ENCODE data around the gene SH3RF3.

The SH3RF3 gene

DNA sequence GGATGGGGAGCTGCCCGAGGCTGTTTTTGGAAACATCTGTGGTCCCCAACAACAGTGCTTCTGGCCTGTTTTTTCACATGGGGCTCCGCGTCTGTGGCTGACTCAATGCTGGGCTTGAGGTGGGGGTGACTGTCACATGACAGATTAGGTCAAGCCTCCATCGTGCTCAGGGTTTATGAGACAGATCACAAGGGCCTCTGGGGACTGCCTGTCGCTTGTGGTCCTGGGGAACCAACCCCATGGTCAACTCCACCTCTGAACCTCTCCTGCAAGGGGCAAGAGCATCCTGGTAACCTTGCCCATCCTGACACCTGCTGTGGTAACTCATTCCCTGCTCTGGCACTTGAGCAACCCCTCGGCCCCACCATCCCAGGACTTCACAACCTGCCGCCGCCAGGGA lies 47.6 kb upstream of the SH3RF3 start:
- Histone ChIP-seq H3K4ac (ENCODE audit: low read length) (no peak overlapping the region), H3K14ac (ENCODE audit: low read length) (no peak overlapping the region), H3K27me3 (ENCODE audit: control insufficient read depth in 3 of 3, insufficient read depth in 3 of 3, low read depth in 1 of 3, low read length in 3 of 3) (no peaks in the 10 kb centered on the region), H2AK5ac (ENCODE audit: low read depth, low read length) (peak overlapping the region; percentile 54), H3K79me1 (ENCODE audit: low read depth, low read length) (no peaks in the 10 kb centered on the region), H3K36me3 (replicated peaks in 1 of 2; ENCODE audit: control insufficient read depth in 2 of 2, insufficient read depth in 2 of 2, low read length in 2 of 2) (no peaks in the 10 kb centered on the region), H2BK5ac (ENCODE audit: low read length) (no peak overlapping the region), H3K4me1 (ENCODE audit: control insufficient read depth in 2 of 2, insufficient read depth in 1 of 2, low read depth in 1 of 2, low read length in 2 of 2) (no peaks in the 10 kb centered on the region), H3K9ac (ENCODE audit: low read depth, low read length, poor library complexity) (no peak overlapping the region), H3K27ac (replicated peaks; ENCODE audit: low read length) (no peak overlapping the region), H3K4me3 (ENCODE audit: low read length in 2 of 2) (peak overlapping the region in 1 of 2 donors; percentile 2), H3K9me3 (replicated peaks in 1 of 2; ENCODE audit: control insufficient read depth in 2 of 2, insufficient read depth in 1 of 2, low read depth in 1 of 2, low read length in 2 of 2) (peaks cover 0 to 2% of the 10 kb centered on the region in 2 donors), H2AFZ (ENCODE audit: low read length) (no peak overlapping the region), H3K4me2 (ENCODE audit: insufficient read depth, low read length, poor library complexity, severe bottlenecking) (no peak overlapping the region), H2BK12ac (ENCODE audit: low read length) (no peak overlapping the region), H4K8ac (ENCODE audit: low read depth, low read length) (no peak overlapping the region), H3K23ac (ENCODE audit: low read depth, low read length, poor library complexity) (no peak overlapping the region), H2BK120ac (ENCODE audit: low read depth, low read length) (no peak overlapping the region), H3K18ac (ENCODE audit: low read length) (peak overlapping the region; percentile 58), H4K91ac (ENCODE audit: low read depth, low read length, poor library complexity) (no peak overlapping the region), H2BK15ac (ENCODE audit: low read length) (no peak overlapping the region)
- no CpG with 5 or more reads among the region's 8 CpGs for WGBS, 2 donors (ENCODE audit: extremely low coverage in 2 of 2, insufficient read length in 2 of 2, insufficient replicate concordance in 1 of 2)
- DNase-seq (ENCODE audit: low spot score) = no peak

DNA sequence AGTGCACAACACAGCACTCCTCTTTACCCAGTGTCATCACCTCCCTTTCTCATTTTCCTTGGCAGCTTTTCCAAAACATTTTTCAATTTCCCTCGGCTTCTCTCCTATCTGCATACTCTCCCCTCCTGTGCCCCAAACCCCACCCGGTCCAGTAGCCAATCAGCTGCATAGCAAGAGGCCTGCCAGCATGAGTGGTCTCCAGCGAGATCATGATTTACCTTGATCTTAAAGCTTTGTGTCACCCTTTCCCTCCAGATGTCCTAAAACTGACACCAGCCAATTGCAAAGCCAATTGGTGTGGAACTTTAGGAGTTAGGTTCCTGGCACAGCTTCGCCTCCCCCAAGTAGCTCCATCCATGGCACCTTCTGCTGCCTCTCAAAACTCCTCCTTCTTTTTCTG lies 45.2 kb upstream of the SH3RF3 start:
- no peak overlapping the region for H3K4ac ChIP-seq (ENCODE audit: low read length)
- H3K23ac ChIP-seq (ENCODE audit: low read depth, low read length, poor library complexity) = no peak overlapping the region
- no peak overlapping the region for H2AFZ ChIP-seq (ENCODE audit: low read length)
- no peaks in the 10 kb centered on the region for H3K27me3 ChIP-seq (ENCODE audit: control insufficient read depth in 3 of 3, insufficient read depth in 3 of 3, low read depth in 1 of 3, low read length in 3 of 3)
- H3K14ac ChIP-seq (ENCODE audit: low read length) = no peak overlapping the region
- H3K18ac ChIP-seq (ENCODE audit: low read length) = no peak overlapping the region
- no peak overlapping the region for H3K4me3 ChIP-seq (ENCODE audit: low read length in 2 of 2)
- no peak overlapping the region for H2BK15ac ChIP-seq (ENCODE audit: low read length)
- H2BK120ac ChIP-seq (ENCODE audit: low read depth, low read length) = no peak overlapping the region
- no peak overlapping the region for H4K8ac ChIP-seq (ENCODE audit: low read depth, low read length)
- no peak overlapping the region for H4K91ac ChIP-seq (ENCODE audit: low read depth, low read length, poor library complexity)
- H2BK5ac ChIP-seq (ENCODE audit: low read length) = no peak overlapping the region
- no CpG with 5 or more reads among the region's 4 CpGs for WGBS, 2 donors (ENCODE audit: extremely low coverage in 2 of 2, insufficient read length in 2 of 2, insufficient replicate concordance in 1 of 2)
- no peaks in the 10 kb centered on the region for H3K79me1 ChIP-seq (ENCODE audit: low read depth, low read length)
- no peak for DNase-seq (ENCODE audit: low spot score)
- H2AK5ac ChIP-seq (ENCODE audit: low read depth, low read length) = no peak overlapping the region
- H3K4me1 ChIP-seq (ENCODE audit: control insufficient read depth in 2 of 2, insufficient read depth in 1 of 2, low read depth in 1 of 2, low read length in 2 of 2) = no peaks in the 10 kb centered on the region
- no peak overlapping the region for H3K9ac ChIP-seq (ENCODE audit: low read depth, low read length, poor library complexity)
- H3K4me2 ChIP-seq (ENCODE audit: insufficient read depth, low read length, poor library complexity, severe bottlenecking) = no peak overlapping the region
- H3K36me3 ChIP-seq (replicated peaks in 1 of 2; ENCODE audit: control insufficient read depth in 2 of 2, insufficient read depth in 2 of 2, low read length in 2 of 2) = no peaks in the 10 kb centered on the region
- peaks cover 0 to 2% of the 10 kb centered on the region in 2 donors for H3K9me3 ChIP-seq (replicated peaks in 1 of 2; ENCODE audit: control insufficient read depth in 2 of 2, insufficient read depth in 1 of 2, low read depth in 1 of 2, low read length in 2 of 2)
- H2BK12ac ChIP-seq (ENCODE audit: low read length) = no peak overlapping the region
- no peak overlapping the region for H3K27ac ChIP-seq (replicated peaks; ENCODE audit: low read length)

DNA sequence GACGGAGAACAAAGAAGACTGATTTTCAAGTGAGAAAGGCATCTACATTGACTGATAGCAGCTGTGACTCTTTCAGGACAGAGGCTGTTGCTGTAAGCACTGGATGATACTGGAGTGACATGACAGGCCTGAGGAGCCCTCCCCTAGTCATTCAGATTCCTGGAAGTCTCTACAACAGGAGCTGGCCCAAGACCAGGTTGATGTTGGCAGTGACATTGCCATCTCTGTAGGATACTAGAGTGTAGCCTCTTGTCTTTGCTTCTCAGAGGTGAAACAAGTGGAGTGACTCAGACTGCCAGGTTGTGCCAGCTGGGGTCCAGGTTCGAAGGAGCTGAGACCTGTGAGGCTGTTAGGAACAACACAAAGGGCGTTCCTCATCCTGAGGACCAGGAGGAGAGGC lies 44.7 kb upstream of the SH3RF3 start:
- Histone ChIP-seq H4K8ac (ENCODE audit: low read depth, low read length) (no peak overlapping the region), H2BK120ac (ENCODE audit: low read depth, low read length) (no peak overlapping the region), H3K27ac (replicated peaks; ENCODE audit: low read length) (no peak overlapping the region), H3K9me3 (replicated peaks in 1 of 2; ENCODE audit: control insufficient read depth in 2 of 2, insufficient read depth in 1 of 2, low read depth in 1 of 2, low read length in 2 of 2) (peaks cover 0 to 2% of the 10 kb centered on the region in 2 donors), H3K23ac (ENCODE audit: low read depth, low read length, poor library complexity) (no peak overlapping the region), H4K91ac (ENCODE audit: low read depth, low read length, poor library complexity) (no peak overlapping the region), H3K4me2 (ENCODE audit: insufficient read depth, low read length, poor library complexity, severe bottlenecking) (no peak overlapping the region), H3K4ac (ENCODE audit: low read length) (no peak overlapping the region), H2AFZ (ENCODE audit: low read length) (no peak overlapping the region), H3K14ac (ENCODE audit: low read length) (no peak overlapping the region), H3K4me1 (ENCODE audit: control insufficient read depth in 2 of 2, insufficient read depth in 1 of 2, low read depth in 1 of 2, low read length in 2 of 2) (no peaks in the 10 kb centered on the region), H3K9ac (ENCODE audit: low read depth, low read length, poor library complexity) (no peak overlapping the region), H3K36me3 (replicated peaks in 1 of 2; ENCODE audit: control insufficient read depth in 2 of 2, insufficient read depth in 2 of 2, low read length in 2 of 2) (no peaks in the 10 kb centered on the region), H3K18ac (ENCODE audit: low read length) (no peak overlapping the region), H3K27me3 (ENCODE audit: control insufficient read depth in 3 of 3, insufficient read depth in 3 of 3, low read depth in 1 of 3, low read length in 3 of 3) (no peaks in the 10 kb centered on the region), H2BK15ac (ENCODE audit: low read length) (no peak overlapping the region), H3K79me1 (ENCODE audit: low read depth, low read length) (no peaks in the 10 kb centered on the region), H2BK12ac (ENCODE audit: low read length) (no peak overlapping the region), H2BK5ac (ENCODE audit: low read length) (no peak overlapping the region), H2AK5ac (ENCODE audit: low read depth, low read length) (no peak overlapping the region), H3K4me3 (ENCODE audit: low read length in 2 of 2) (no peak overlapping the region)
- no CpG with 5 or more reads among the region's 3 CpGs for WGBS, 2 donors (ENCODE audit: extremely low coverage in 2 of 2, insufficient read length in 2 of 2, insufficient replicate concordance in 1 of 2)
- no peak for DNase-seq (ENCODE audit: low spot score)

DNA sequence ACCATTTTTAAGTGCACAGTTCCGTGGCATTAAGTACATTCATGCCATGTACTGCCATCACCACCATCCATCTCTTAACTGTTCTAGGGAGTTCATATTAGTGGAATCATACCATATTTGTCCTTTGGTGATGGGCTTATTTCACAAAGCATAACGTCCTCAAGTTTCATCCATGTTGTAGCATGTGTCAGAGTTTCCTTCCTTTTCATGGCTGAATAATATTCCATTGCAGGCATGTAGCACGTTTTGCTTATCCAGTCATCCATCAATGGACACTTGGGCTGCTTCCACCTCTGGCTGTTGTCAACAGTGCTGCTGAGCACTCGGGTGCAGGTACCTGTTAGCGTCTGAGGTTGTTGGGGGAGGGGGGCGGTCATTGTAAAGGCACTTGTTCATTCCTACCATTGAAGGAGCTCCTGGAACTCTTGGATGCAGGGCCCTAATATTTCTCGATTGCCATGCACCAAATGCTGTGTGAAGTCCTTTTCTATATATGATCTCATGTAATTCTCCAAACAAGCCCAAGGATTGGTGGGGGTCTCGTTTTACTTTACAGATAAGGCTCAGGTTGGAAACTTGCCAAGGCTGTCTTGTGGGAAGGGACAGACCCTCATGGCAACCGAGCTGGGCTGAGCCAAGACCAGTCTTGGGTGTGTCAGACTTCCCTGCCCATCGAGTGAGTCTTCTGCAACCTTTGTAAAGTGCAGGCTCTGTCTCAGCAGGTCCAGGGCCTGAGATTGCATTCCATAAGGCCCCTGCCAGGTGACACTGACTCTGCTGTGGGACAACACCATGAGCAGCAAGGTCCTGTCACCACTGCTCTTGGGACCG lies 42.9 kb upstream of the SH3RF3 start:
- no peak overlapping the region for H2AK5ac ChIP-seq (ENCODE audit: low read depth, low read length)
- no peak overlapping the region for H3K4me2 ChIP-seq (ENCODE audit: insufficient read depth, low read length, poor library complexity, severe bottlenecking)
- H3K9me3 ChIP-seq (replicated peaks in 1 of 2; ENCODE audit: control insufficient read depth in 2 of 2, insufficient read depth in 1 of 2, low read depth in 1 of 2, low read length in 2 of 2) = peaks cover 0 to 2% of the 10 kb centered on the region in 2 donors
- no peaks in the 10 kb centered on the region for H3K27me3 ChIP-seq (ENCODE audit: control insufficient read depth in 3 of 3, insufficient read depth in 3 of 3, low read depth in 1 of 3, low read length in 3 of 3)
- H3K79me1 ChIP-seq (ENCODE audit: low read depth, low read length) = no peaks in the 10 kb centered on the region
- no peak overlapping the region for H3K14ac ChIP-seq (ENCODE audit: low read length)
- H3K9ac ChIP-seq (ENCODE audit: low read depth, low read length, poor library complexity) = no peak overlapping the region
- H4K8ac ChIP-seq (ENCODE audit: low read depth, low read length) = no peak overlapping the region
- H2AFZ ChIP-seq (ENCODE audit: low read length) = no peak overlapping the region
- H2BK15ac ChIP-seq (ENCODE audit: low read length) = no peak overlapping the region
- H3K18ac ChIP-seq (ENCODE audit: low read length) = no peak overlapping the region
- no peak overlapping the region for H2BK12ac ChIP-seq (ENCODE audit: low read length)
- no peak overlapping the region for H3K4me3 ChIP-seq (ENCODE audit: low read length in 2 of 2)
- H2BK120ac ChIP-seq (ENCODE audit: low read depth, low read length) = no peak overlapping the region
- H3K27ac ChIP-seq (replicated peaks; ENCODE audit: low read length) = no peak overlapping the region
- no peak overlapping the region for H3K23ac ChIP-seq (ENCODE audit: low read depth, low read length, poor library complexity)
- no peaks in the 10 kb centered on the region for H3K4me1 ChIP-seq (ENCODE audit: control insufficient read depth in 2 of 2, insufficient read depth in 1 of 2, low read depth in 1 of 2, low read length in 2 of 2)
- no peak overlapping the region for H4K91ac ChIP-seq (ENCODE audit: low read depth, low read length, poor library complexity)
- WGBS, 2 donors (ENCODE audit: extremely low coverage in 2 of 2, insufficient read length in 2 of 2, insufficient replicate concordance in 1 of 2) = no CpG with 5 or more reads among the region's 11 CpGs
- H2BK5ac ChIP-seq (ENCODE audit: low read length) = no peak overlapping the region
- no peak for DNase-seq (ENCODE audit: low spot score)
- no peak overlapping the region for H3K4ac ChIP-seq (ENCODE audit: low read length)
- no peaks in the 10 kb centered on the region for H3K36me3 ChIP-seq (replicated peaks in 1 of 2; ENCODE audit: control insufficient read depth in 2 of 2, insufficient read depth in 2 of 2, low read length in 2 of 2)
